NCI-H2029 (cell line): ENCODE measurements around the gene USP7.
"Not testable (repeated sequence)": the region's sequence is repeated elsewhere in the genome, so short reads cannot be mapped to it uniquely, and the experiment has no call there.

Experiments used
- DNase-seq: peaks from one replicate; lab custom pipeline; 2025; lab: John Stamatoyannopoulos, UW

The USP7 gene

GRCh38 chr16:8878523-8878911, 85.2 kb downstream of the USP7 start:
- DNase-seq = no peak

GRCh38 chr16:8877894-8878522, 85.7 kb downstream of the USP7 start:
- DNase-seq = no peak

- DNase-seq = not testable (repeated sequence)
Measured at GRCh38 chr16:8875317-8875716, 88.4 kb downstream of the USP7 start.

- DNase-seq = no peak
Measured at GRCh38 chr16:8874388-8874787, 89.3 kb downstream of the USP7 start.

GRCh38 chr16:8873866-8874195, 89.9 kb downstream of the USP7 start:
- not testable (repeated sequence) for DNase-seq

GRCh38 chr16:8872967-8873865, 90.5 kb downstream of the USP7 start:
- no peak for DNase-seq

GRCh38 chr16:8872071-8872470, 91.6 kb downstream of the USP7 start:
- DNase-seq = no peak

GRCh38 chr16:8869988-8870241, 93.8 kb downstream of the USP7 start:
- DNase-seq = not testable (repeated sequence)

- DNase-seq = no peak
Measured at GRCh38 chr16:8869212-8869987, 94.3 kb downstream of the USP7 start.

- peak; percentile 92 for DNase-seq
Measured at GRCh38 chr16:8868416-8869211, 95.1 kb downstream of the USP7 start, which contains the start of gene CARHSP1. Gene CARHSP1 (minus strand): TSS chr16:8869006. CDS start chr16:8859328, 9,678 bp downstream.

GRCh38 chr16:8867932-8868415, 95.7 kb downstream of the USP7 start:
- DNase-seq = no peak

- DNase-seq = no peak
Measured at GRCh38 chr16:8867216-8867931, 96.3 kb downstream of the USP7 start.

GRCh38 chr16:8866884-8867215, 96.9 kb downstream of the USP7 start:
- no peak for DNase-seq

- DNase-seq = no peak
Measured at GRCh38 chr16:8866118-8866883, 97.4 kb downstream of the USP7 start.

GRCh38 chr16:8865145-8865882, 98.4 kb downstream of the USP7 start:
- no peak for DNase-seq

- no peak for DNase-seq
Measured at GRCh38 chr16:8864480-8865110, 99.1 kb downstream of the USP7 start.

- no peak for DNase-seq
Measured at GRCh38 chr16:8863594-8864424, 99.9 kb downstream of the USP7 start.

GRCh38 chr16:8862309-8863130, 101.2 kb downstream of the USP7 start:
- no peak for DNase-seq
